Uterus (tissue), 2 donors: Measurements from ENCODE around the gene PCDHB8.
"Not testable (repeated sequence)": the region's sequence is repeated elsewhere in the genome, so short reads cannot be mapped to it uniquely, and the experiment has no call there.

Experiments
- CTCF ChIP-seq, 4 experiments: fragments of 200-600 bp in 2 of 4; fragments of 450-650 bp in 2 of 4; sonication (generic) in 2 of 4; IDR thresholded peaks; one replicate each; pipeline ENCODE4 v1.5.1; 2016 to 2019; ENCODE audit warnings: antibody characterized with exemption in 4 of 4, mild to moderate bottlenecking in 2 of 4, moderate library complexity in 1 of 4
- POLR2A ChIP-seq, 2 donors: fragments of 450-650 bp; IDR thresholded peaks; one replicate each; pipeline ENCODE4 v1.6.1; 2016; ENCODE audit warnings: antibody characterized with exemption in 2 of 2, mild to moderate bottlenecking in 1 of 2, moderate library complexity in 1 of 2

- TF ChIP-seq CTCF, POLR2A (IDR thresholded peaks at IDR 0.05): not testable (repeated sequence)
Observed at GRCh38 chr5:141215504-141215903, 37.9 kb downstream of the PCDHB8 start.
